T-cell (primary cell): ENCODE results near the gene FSTL4. TPM values are rescaled to one million over a fixed set of nuclear protein-coding genes. Genes with fewer than 3 reads are reported as not detected.

ENCODE experiments used
- ATAC-seq, 4 experiments: fragments of 200-7000 bp in 3 of 4; fragments of 150-1000 bp in 1 of 4; cut with Tn5 transposase; replicated peaks in 1 of 4; 1 replicate in 3 of 4; 2 replicates in 1 of 4; pipeline ENCODE4 v1.10.0; 2021; ENCODE audit warnings: moderate library complexity in 3 of 4, mild to moderate bottlenecking in 2 of 4, moderate number of reproducible peaks in 1 of 4
- CTCF ChIA-PET, 2 donors: fragments of 300-600 bp; sonication (Branson Sonifier 250); formaldehyde crosslinking; loops; one replicate each; lab custom pipeline; 2022; ENCODE audit warnings: antibody characterized with exemption in 2 of 2; lab: Charles Lee
- POLR2A ChIA-PET, 2 donors: fragments of 300-600 bp; sonication (Branson Sonifier 250); formaldehyde crosslinking; loops; one replicate each; lab custom pipeline; 2022; ENCODE audit warnings: antibody characterized with exemption in 2 of 2; lab: Charles Lee
- DNase-seq, 35 experiments: peaks; one replicate each; pipeline versions ENCODE4 v3.0.0 to v3.0.0-alpha.2; 2013 to 2023
- H3K27ac ChIP-seq: one replicate; pipeline ENCODE4 v1.5.1; 2013; ENCODE audit warnings: low read length
- H3K27me3 ChIP-seq, 2 experiments: replicated peaks in 1 of 2; 1 replicate in 1 of 2; 2 replicates in 1 of 2; pipeline versions ENCODE4 v1.6.1 to v1.7.0; 2013; ENCODE audit warnings: low read length in 1 of 2, mixed read lengths in 1 of 2; ENCODE audit not compliant: control insufficient read depth in 2 of 2, insufficient read depth in 2 of 2; ENCODE audit errors: extremely low read depth in 1 of 2
- H3K36me3 ChIP-seq, 2 donors: 1 replicate in 1 of 2; 2 replicates in 1 of 2; pipeline versions ENCODE4 v1.6.1 to v1.7.0; 2013; ENCODE audit warnings: low read length in 1 of 2; ENCODE audit not compliant: control insufficient read depth in 2 of 2, insufficient read depth in 1 of 2; ENCODE audit errors: extremely low read depth in 1 of 2
- H3K4me1 ChIP-seq, 2 experiments: 1 replicate in 1 of 2; 2 replicates in 1 of 2; pipeline versions ENCODE4 v1.6.1 to v1.7.0; 2013; ENCODE audit warnings: low read length in 2 of 2, mixed read lengths in 1 of 2; ENCODE audit not compliant: insufficient read depth in 2 of 2, control insufficient read depth in 1 of 2; ENCODE audit errors: extremely low read depth in 1 of 2
- H3K4me3 ChIP-seq, 2 donors: 1 replicate in 1 of 2; 2 replicates in 1 of 2; pipeline versions ENCODE4 v1.5.1 to v1.7.0; 2013; ENCODE audit warnings: mild to moderate bottlenecking in 2 of 2, low read length in 1 of 2, moderate library complexity in 1 of 2; ENCODE audit not compliant: control insufficient read depth in 1 of 2; ENCODE audit errors: extremely low read depth in 1 of 2
- H3K9me3 ChIP-seq: 2 replicates; pipeline ENCODE4 v1.7.0; 2013
- H3K27ac Mint-ChIP-seq, 2 donors: one replicate each; pipeline ENCODE4 v1.8.0; 2020 to 2021; ENCODE audit warnings: mild to moderate bottlenecking in 2 of 2, mixed read lengths in 2 of 2
- H3K27me3 Mint-ChIP-seq, 2 donors: one replicate each; pipeline ENCODE4 v1.8.0; 2021 to 2022; ENCODE audit warnings: mixed read lengths in 2 of 2
- H3K36me3 Mint-ChIP-seq: one replicate; pipeline ENCODE4 v1.8.0; 2021; ENCODE audit warnings: mixed read lengths
- H3K4me1 Mint-ChIP-seq, 3 donors: one replicate each; pipeline ENCODE4 v1.8.0; 2020 to 2022; ENCODE audit warnings: mixed read lengths in 3 of 3, mild to moderate bottlenecking in 1 of 3
- H3K4me3 Mint-ChIP-seq, 3 donors: one replicate each; pipeline ENCODE4 v1.8.0; 2020 to 2022; ENCODE audit warnings: mild to moderate bottlenecking in 3 of 3, mixed read lengths in 3 of 3, moderate library complexity in 3 of 3
- H3K9me3 Mint-ChIP-seq, 3 donors: one replicate each; pipeline ENCODE4 v1.8.0; 2020 to 2022; ENCODE audit warnings: mixed read lengths in 3 of 3
- WGBS: methylation state at CpG from one replicate; pipeline ENCODE4 v1.1.5; 2013; ENCODE audit warnings: missing lambda C conversion rate; ENCODE audit not compliant: insufficient coverage; 5-methylcytosine and 5-hydroxymethylcytosine counted together
- total RNA-seq, 35 experiments: library from RNA in 6 of 35; stranded (reverse) in 6 of 35; fragments of 120-200 nt in 1 of 35; gene quantifications; one replicate each; pipeline versions ENCODE4 v1.2.1 to v1.2.4 and lab custom pipeline; 2013 to 2026

The FSTL4 gene
- total RNA-seq, 5 donors from 2014 or later (not counting 1 experiment from before 2014, with no cell fraction given) = 1.6 TPM; not detected in 3

- no peak overlapping the region for H3K27ac ChIP-seq
- Mint-ChIP-seq H3K4me3 (no peak overlapping the region), H3K36me3 (no peaks in the 10 kb centered on the region), H3K9me3 (no peaks in the 10 kb centered on the region), H3K4me1 (peaks cover 14 to 23% (median 15%) of the 10 kb centered on the region in 3 donors), H3K27me3 (no peaks in the 10 kb centered on the region), H3K27ac (no peak overlapping the region)
- ChIA-PET POLR2A (no interaction called here), CTCF (no interaction called here)
- peaks cover 0 to 18% of the 10 kb centered on the region in 2 experiments for H3K27me3 ChIP-seq
- peaks cover 0 to 11% of the 10 kb centered on the region in 2 experiments for H3K4me1 ChIP-seq
- DNase-seq (no peak), ATAC-seq (no peak)
- H3K36me3 ChIP-seq = no peaks in the 10 kb centered on the region
- no peaks in the 10 kb centered on the region for H3K9me3 ChIP-seq
- no peak overlapping the region for H3K4me3 ChIP-seq
- 87% methylated on average over 7 of the region's 8 CpGs for WGBS
Measured at GRCh38 chr5:133241179-133242092, 370.9 kb downstream of the FSTL4 start.

- Mint-ChIP-seq H3K9me3 (no peaks in the 10 kb centered on the region), H3K4me3 (no peak overlapping the region), H3K36me3 (no peaks in the 10 kb centered on the region), H3K27me3 (no peaks in the 10 kb centered on the region), H3K27ac (no peak overlapping the region), H3K4me1 (peaks cover 14 to 27% (median 15%) of the 10 kb centered on the region in 3 donors)
- H3K9me3 ChIP-seq = no peaks in the 10 kb centered on the region
- H3K27me3 ChIP-seq = peaks cover 0 to 19% of the 10 kb centered on the region in 2 experiments
- WGBS = 67% methylated on average over 9 of the region's 9 CpGs
- no peak overlapping the region for H3K4me3 ChIP-seq
- peak in 1 of 35 experiments; percentile 24 for DNase-seq
- no peaks in the 10 kb centered on the region for H3K36me3 ChIP-seq
- POLR2A ChIA-PET = no interaction called here
- H3K4me1 ChIP-seq = peaks cover 0 to 11% of the 10 kb centered on the region in 2 experiments
- no peak overlapping the region for H3K27ac ChIP-seq
- CTCF ChIA-PET = no interaction called here
- ATAC-seq = peak in 3 of 4 experiments; percentile 40 to 57 (median 51)
Measured at GRCh38 chr5:133240425-133241091, 371.8 kb downstream of the FSTL4 start.

GRCh38 chr5:133238426-133239205, 373.7 kb downstream of the FSTL4 start:
- no peaks in the 10 kb centered on the region for H3K36me3 Mint-ChIP-seq
- Histone ChIP-seq H3K27me3 (peaks cover 0 to 13% of the 10 kb centered on the region in 2 experiments), H3K36me3 (no peaks in the 10 kb centered on the region), H3K4me1 (peaks cover 0 to 4% of the 10 kb centered on the region in 2 experiments), H3K9me3 (no peaks in the 10 kb centered on the region), H3K27ac (no peak overlapping the region), H3K4me3 (no peak overlapping the region)
- 94% methylated on average over 27 of the region's 35 CpGs for WGBS
- POLR2A ChIA-PET = no interaction called here
- no peak overlapping the region for H3K4me3 Mint-ChIP-seq
- no peaks in the 10 kb centered on the region for H3K9me3 Mint-ChIP-seq
- CTCF ChIA-PET = no interaction called here
- no peak for ATAC-seq
- peaks cover 4 to 21% (median 7%) of the 10 kb centered on the region in 3 donors for H3K4me1 Mint-ChIP-seq
- no peak overlapping the region for H3K27ac Mint-ChIP-seq
- H3K27me3 Mint-ChIP-seq = no peaks in the 10 kb centered on the region
- DNase-seq = no peak

- ATAC-seq (no peak), DNase-seq (no peak)
- Histone ChIP-seq H3K27me3 (peaks cover 0 to 12% of the 10 kb centered on the region in 2 experiments), H3K9me3 (no peaks in the 10 kb centered on the region), H3K27ac (no peak overlapping the region), H3K4me3 (no peak overlapping the region), H3K36me3 (no peaks in the 10 kb centered on the region), H3K4me1 (peaks cover 0 to 4% of the 10 kb centered on the region in 2 experiments)
- Mint-ChIP-seq H3K36me3 (no peaks in the 10 kb centered on the region), H3K9me3 (no peaks in the 10 kb centered on the region), H3K27ac (no peak overlapping the region), H3K27me3 (no peaks in the 10 kb centered on the region), H3K4me1 (peaks cover 2 to 19% (median 5%) of the 10 kb centered on the region in 3 donors), H3K4me3 (no peak overlapping the region)
- 78% methylated on average over 10 of the region's 12 CpGs for WGBS
- ChIA-PET POLR2A (no interaction called here), CTCF (interaction anchor here in 1 of 2 donors (0.5 kb wide), 1 partner anchor 126 kb away, joined by 5 read pairs; no protein-coding TSS in a partner anchor)
Measured at GRCh38 chr5:133236976-133237375, 375.4 kb downstream of the FSTL4 start.

- POLR2A ChIA-PET = no interaction called here
- H3K9me3 Mint-ChIP-seq = no peaks in the 10 kb centered on the region
Measured at GRCh38 chr5:133236541-133236951, 375.8 kb downstream of the FSTL4 start.

More at GRCh38 chr5:133236541-133236951, 375.8 kb downstream of the FSTL4 start:
- Histone ChIP-seq H3K27ac (no peak overlapping the region), H3K36me3 (no peaks in the 10 kb centered on the region), H3K4me3 (no peak overlapping the region), H3K4me1 (peaks cover 0 to 4% of the 10 kb centered on the region in 2 experiments), H3K9me3 (no peaks in the 10 kb centered on the region), H3K27me3 (peaks cover 0 to 12% of the 10 kb centered on the region in 2 experiments)
- 85% methylated on average over 7 of the region's 8 CpGs for WGBS
- ATAC-seq (no peak), DNase-seq (no peak)
- peaks cover 2 to 19% (median 5%) of the 10 kb centered on the region in 3 donors for H3K4me1 Mint-ChIP-seq
- no peak overlapping the region for H3K4me3 Mint-ChIP-seq
- H3K36me3 Mint-ChIP-seq = no peaks in the 10 kb centered on the region
- CTCF ChIA-PET = interaction anchor here in 1 of 2 donors (0.5 kb wide), 1 partner anchor 126 kb away, joined by 5 read pairs; no protein-coding TSS in a partner anchor
- no peaks in the 10 kb centered on the region for H3K27me3 Mint-ChIP-seq
- no peak overlapping the region for H3K27ac Mint-ChIP-seq
